GM23338 (cell line): ENCODE data around the gene CPEB3.

ENCODE experiments used
- CREB1 ChIP-seq: fragments of 250-450 bp; sonication (Bioruptor Pico); IDR thresholded peaks from 2 replicates; pipeline ENCODE4 v1.5.0; 2020; ENCODE audit warnings: low read depth, mild to moderate bottlenecking, moderate library complexity
- CTCF ChIP-seq, 2 experiments: fragments of 200-600 bp in 1 of 2; sonication (generic) in 1 of 2; conservative IDR thresholded peaks; 2 replicates each; pipeline versions ENCODE4 v1.5.1 to v1.6.1; 2016 to 2017; ENCODE audit warnings: antibody characterized with exemption in 2 of 2, low read depth in 2 of 2, mild to moderate bottlenecking in 2 of 2, moderate library complexity in 1 of 2
- EZH2 ChIP-seq: fragments of 200-600 bp; sonication (generic); IDR thresholded peaks from one replicate; pipeline ENCODE4 v1.8.0; 2017; ENCODE audit warnings: antibody characterized with exemption, mild to moderate bottlenecking, low read depth; ENCODE audit not compliant: unreplicated experiment
- EZH2phosphoT487 ChIP-seq: fragments of 200-600 bp; sonication (generic); IDR thresholded peaks from one replicate; pipeline ENCODE4 v1.8.1; 2018; ENCODE audit warnings: antibody characterized with exemption; ENCODE audit not compliant: unreplicated experiment
- POLR2AphosphoS5 ChIP-seq: IDR thresholded peaks from 2 replicates; pipeline ENCODE4 v1.6.1; 2016; ENCODE audit warnings: antibody characterized with exemption, low read depth
- ZNF331 ChIP-seq: fragments of 250-450 bp; sonication (Bioruptor Pico); IDR thresholded peaks from 2 replicates; pipeline ENCODE4 v1.5.0; 2020; ENCODE audit warnings: low read depth, mild to moderate bottlenecking, moderate library complexity

- TF ChIP-seq CTCF (conservative IDR thresholded peaks at IDR 0.05; ENCODE audit: low read depth in 2 of 2) (no peak), EZH2 (no peak), POLR2AphosphoS5 (no peak), CREB1 (no peak), EZH2phosphoT487 (no peak), ZNF331 (no peak)
Observed at GRCh38 chr10:92066386-92066785, 224.5 kb downstream of the CPEB3 start.
